Limb (tissue), 2 donors: Measurements from ENCODE around the gene CNTNAP3B.
A peak's percentile ranks its signal among the peaks of the same experiment; 100 is the strongest.
"Not testable (repeated sequence)": the region's sequence is repeated elsewhere in the genome, so short reads cannot be mapped to it uniquely, and the experiment has no call there.

Source experiments
- DNase-seq, 2 donors: peaks; one replicate each; pipeline ENCODE4 v3.0.0-alpha.2; 2016; ENCODE audit errors: extremely low spot score in 2 of 2

CNTNAP3B gene

GRCh38 chr9:42129073-42129729 lies at the start of gene CNTNAP3B:
Gene CNTNAP3B, minus strand, starts transcription at chr9:42129426. Its CDS starts 332 bp downstream, at chr9:42129094.
- peak in 1 of 2 donors; percentile 27 for DNase-seq

- not testable (repeated sequence) for DNase-seq
Observed at GRCh38 chr9:42160299-42160698, 31.1 kb upstream of the CNTNAP3B start.

- DNase-seq, result peak in 1 of 2 donors; percentile 1
Observed at GRCh38 chr9:42127056-42127841, 2.0 kb downstream of the CNTNAP3B start.

GRCh38 chr9:42121007-42121406 lies 8.2 kb downstream of the CNTNAP3B start:
- DNase-seq, result not testable (repeated sequence)

- not testable (repeated sequence) for DNase-seq
Observed at GRCh38 chr9:42095929-42096328, 33.3 kb downstream of the CNTNAP3B start.

- not testable (repeated sequence) for DNase-seq
Observed at GRCh38 chr9:42084559-42084952, 44.7 kb downstream of the CNTNAP3B start.

GRCh38 chr9:42083877-42084558 lies 45.2 kb downstream of the CNTNAP3B start:
- DNase-seq, result not testable (repeated sequence)

- DNase-seq, result not testable (repeated sequence)
Observed at GRCh38 chr9:42080376-42080775, 48.9 kb downstream of the CNTNAP3B start.

- not testable (repeated sequence) for DNase-seq
Observed at GRCh38 chr9:42074868-42075267, 54.4 kb downstream of the CNTNAP3B start.

- DNase-seq, result not testable (repeated sequence)
Observed at GRCh38 chr9:42071026-42071425, 58.2 kb downstream of the CNTNAP3B start.

- DNase-seq, result not testable (repeated sequence)
Observed at GRCh38 chr9:42070035-42070799, 59.0 kb downstream of the CNTNAP3B start.

GRCh38 chr9:42053874-42054273 lies 75.4 kb downstream of the CNTNAP3B start:
- not testable (repeated sequence) for DNase-seq

GRCh38 chr9:42050701-42051100 lies 78.5 kb downstream of the CNTNAP3B start:
- DNase-seq, result not testable (repeated sequence)

GRCh38 chr9:42044422-42045010 lies 84.7 kb downstream of the CNTNAP3B start:
- not testable (repeated sequence) for DNase-seq

- DNase-seq, result not testable (repeated sequence)
Observed at GRCh38 chr9:42033541-42033940, 95.7 kb downstream of the CNTNAP3B start.

GRCh38 chr9:42020639-42021038 lies 108.6 kb downstream of the CNTNAP3B start:
- not testable (repeated sequence) for DNase-seq

GRCh38 chr9:42018220-42018922 lies 110.9 kb downstream of the CNTNAP3B start:
- DNase-seq, result not testable (repeated sequence)

- DNase-seq, result not testable (repeated sequence)
Observed at GRCh38 chr9:42014317-42014716, 114.9 kb downstream of the CNTNAP3B start.

GRCh38 chr9:41991607-41992006 lies 137.6 kb downstream of the CNTNAP3B start:
- not testable (repeated sequence) for DNase-seq

- not testable (repeated sequence) for DNase-seq
Observed at GRCh38 chr9:41980271-41980670, 149.0 kb downstream of the CNTNAP3B start.
